Muscle of leg (tissue), 11 donors: Measurements from ENCODE around the gene POLRMT. TPM values are rescaled to one million over a fixed set of nuclear protein-coding genes. Genes with fewer than 3 reads are reported as not detected.

Source experiments
- DNase-seq: peaks from one replicate; pipeline ENCODE4 v3.0.0; 2013
- H3K27ac ChIP-seq: one replicate; pipeline ENCODE4 v1.5.1; 2013; ENCODE audit warnings: mild to moderate bottlenecking, low read length, control low read depth
- H3K27me3 ChIP-seq: one replicate; pipeline ENCODE4 v1.6.1; 2013; ENCODE audit warnings: low read length; ENCODE audit not compliant: control insufficient read depth, insufficient read depth
- H3K36me3 ChIP-seq: one replicate; pipeline ENCODE4 v1.6.1; 2013; ENCODE audit warnings: low read length; ENCODE audit not compliant: control insufficient read depth, insufficient read depth
- H3K4me1 ChIP-seq: one replicate; pipeline ENCODE4 v1.6.1; 2013; ENCODE audit warnings: low read length; ENCODE audit not compliant: control insufficient read depth, insufficient read depth
- H3K4me3 ChIP-seq: one replicate; pipeline ENCODE4 v1.5.1; 2013; ENCODE audit warnings: low read length, control low read depth
- H3K9me3 ChIP-seq: replicated peaks from 2 replicates; pipeline ENCODE4 v1.6.1; 2013; ENCODE audit warnings: low read depth, low read length; ENCODE audit not compliant: control insufficient read depth
- WGBS: methylation state at CpG from one replicate; pipeline ENCODE4 v1.1.5; 2013; ENCODE audit warnings: missing lambda C conversion rate; ENCODE audit not compliant: insufficient coverage; 5-methylcytosine and 5-hydroxymethylcytosine counted together
- polyA plus RNA-seq, 8 donors: library from polyadenylated mRNA; unstranded; fragments of 120-200 nt; gene quantifications; one replicate each; pipeline versions ENCODE4 v1.2.1 to v1.2.3, GENCODE V29; 2013; ENCODE audit warnings: inconsistent platforms in 1 of 8, low replicate concordance in 1 of 8; ENCODE audit not compliant: insufficient read length in 8 of 8, insufficient read depth in 1 of 8
- total RNA-seq: library from RNA; stranded (reverse); fragments of 120-200 nt; gene quantifications from one replicate; pipeline ENCODE4 v1.2.4, GENCODE V29; 2013

Gene POLRMT
- total and polyA plus RNA-seq, 9 donors: 28.6 to 42.7 (median 34.0) TPM

GRCh38 chr19:584240-585001, 48.9 kb downstream of the POLRMT start:
- Histone ChIP-seq H3K36me3 (peaks cover 34% of the 10 kb centered on the region), H3K4me3 (no peak overlapping the region), H3K27me3 (peaks cover 34% of the 10 kb centered on the region), H3K9me3 (no peaks in the 10 kb centered on the region), H3K27ac (no peak overlapping the region), H3K4me1 (peaks cover 17% of the 10 kb centered on the region)
- WGBS: 27% methylated on average over 28 of the region's 38 CpGs
- DNase-seq: no peak

- 75% methylated on average over 5 of the region's 5 CpGs for WGBS
- H3K4me1 ChIP-seq: peaks cover 13% of the 10 kb centered on the region
- H3K4me3 ChIP-seq: no peak overlapping the region
- H3K36me3 ChIP-seq: peaks cover 40% of the 10 kb centered on the region
- no peak for DNase-seq
- H3K27ac ChIP-seq: no peak overlapping the region
- no peaks in the 10 kb centered on the region for H3K9me3 ChIP-seq
- H3K27me3 ChIP-seq: peaks cover 29% of the 10 kb centered on the region
These were observed 49.4 kb downstream of the POLRMT start for GRCh38 chr19:583968-584239.

- Histone ChIP-seq H3K4me3 (no peak overlapping the region), H3K27me3 (peaks cover 24% of the 10 kb centered on the region), H3K27ac (no peak overlapping the region), H3K36me3 (peaks cover 40% of the 10 kb centered on the region), H3K4me1 (peaks cover 8% of the 10 kb centered on the region), H3K9me3 (no peaks in the 10 kb centered on the region)
- 82% methylated on average over 17 of the region's 27 CpGs for WGBS
- no peak for DNase-seq
These were observed 50.0 kb downstream of the POLRMT start for GRCh38 chr19:583198-583967.

GRCh38 chr19:582497-583197, 50.7 kb downstream of the POLRMT start:
- peaks cover 16% of the 10 kb centered on the region for H3K27me3 ChIP-seq
- H3K36me3 ChIP-seq: peaks cover 48% of the 10 kb centered on the region
- H3K4me1 ChIP-seq: peaks cover 2% of the 10 kb centered on the region
- 87% methylated on average over 22 of the region's 31 CpGs for WGBS
- no peaks in the 10 kb centered on the region for H3K9me3 ChIP-seq
- H3K4me3 ChIP-seq: no peak overlapping the region
- DNase-seq: no peak
- H3K27ac ChIP-seq: no peak overlapping the region

GRCh38 chr19:581399-582111, 51.8 kb downstream of the POLRMT start:
- WGBS: 85% methylated on average over 40 of the region's 40 CpGs
- H3K36me3 ChIP-seq: peaks cover 57% of the 10 kb centered on the region

GRCh38 chr19:580274-580835, 53.0 kb downstream of the POLRMT start:
- no peak for DNase-seq
- no peaks in the 10 kb centered on the region for H3K9me3 ChIP-seq
- H3K4me1 ChIP-seq: peaks cover 12% of the 10 kb centered on the region
- no peak overlapping the region for H3K4me3 ChIP-seq
- no peak overlapping the region for H3K27ac ChIP-seq
- H3K27me3 ChIP-seq: peaks cover 2% of the 10 kb centered on the region
- WGBS: 84% methylated on average over 21 of the region's 22 CpGs
- peaks cover 57% of the 10 kb centered on the region for H3K36me3 ChIP-seq

More at GRCh38 chr19:581399-582111, 51.8 kb downstream of the POLRMT start:
- Histone ChIP-seq H3K9me3 (no peaks in the 10 kb centered on the region), H3K4me3 (no peak overlapping the region), H3K4me1 (peaks cover 4% of the 10 kb centered on the region), H3K27ac (no peak overlapping the region), H3K27me3 (peaks cover 9% of the 10 kb centered on the region)
- DNase-seq: no peak

GRCh38 chr19:579842-580155, 53.5 kb downstream of the POLRMT start:
- DNase-seq: no peak
- H3K36me3 ChIP-seq: peaks cover 57% of the 10 kb centered on the region
- WGBS: 88% methylated on average over 11 of the region's 11 CpGs
- H3K4me1 ChIP-seq: peaks cover 17% of the 10 kb centered on the region
- H3K4me3 ChIP-seq: no peak overlapping the region
- H3K27ac ChIP-seq: no peak overlapping the region
- H3K27me3 ChIP-seq: peaks cover under 1% of the 10 kb centered on the region
- no peaks in the 10 kb centered on the region for H3K9me3 ChIP-seq

- no peak overlapping the region for H3K27ac ChIP-seq
- H3K27me3 ChIP-seq: no peaks in the 10 kb centered on the region
- 88% methylated on average over 46 of the region's 46 CpGs for WGBS
- H3K36me3 ChIP-seq: peaks cover 57% of the 10 kb centered on the region
- H3K4me1 ChIP-seq: peaks cover 22% of the 10 kb centered on the region
- no peak for DNase-seq
- H3K9me3 ChIP-seq: no peaks in the 10 kb centered on the region
- no peak overlapping the region for H3K4me3 ChIP-seq
These were observed 54.1 kb downstream of the POLRMT start for GRCh38 chr19:579111-579841.
